Ishikawa (cell line): ENCODE measurements around the gene WDR81.

ENCODE experiments used
- CEBPB ChIP-seq: IDR thresholded peaks from 2 replicates; pipeline ENCODE4 v1.6.1; 2012
- CREB1 ChIP-seq: IDR thresholded peaks from 2 replicates; pipeline ENCODE4 v1.6.1; 2012; ENCODE audit warnings: low read depth
- EP300 ChIP-seq: IDR thresholded peaks from 2 replicates; pipeline ENCODE4 v1.6.1; 2012; ENCODE audit warnings: borderline replicate concordance
- FOXM1 ChIP-seq: IDR thresholded peaks from 2 replicates; pipeline ENCODE4 v1.6.1; 2012; ENCODE audit warnings: low read depth, borderline replicate concordance
- MAX ChIP-seq: IDR thresholded peaks from 2 replicates; pipeline ENCODE4 v1.6.1; 2012
- NFIC ChIP-seq: IDR thresholded peaks from 2 replicates; pipeline ENCODE4 v1.6.1; 2012
- RAD21 ChIP-seq: IDR thresholded peaks from 2 replicates; pipeline ENCODE4 v1.6.1; 2012; ENCODE audit warnings: low read depth
- REST ChIP-seq: IDR thresholded peaks from 2 replicates; pipeline ENCODE4 v1.6.1; 2012; ENCODE audit warnings: low read depth, mild to moderate bottlenecking
- TAF1 ChIP-seq: IDR thresholded peaks from 2 replicates; pipeline ENCODE4 v1.6.1; 2012; ENCODE audit warnings: low read depth, mild to moderate bottlenecking
- TCF12 ChIP-seq: IDR thresholded peaks from 2 replicates; pipeline ENCODE4 v1.6.1; 2012; ENCODE audit warnings: low read depth
- YY1 ChIP-seq: IDR thresholded peaks from 2 replicates; pipeline ENCODE4 v1.6.1; 2012; ENCODE audit warnings: low read depth
- ZBTB7A ChIP-seq: IDR thresholded peaks from 2 replicates; pipeline ENCODE4 v1.6.1; 2012; ENCODE audit warnings: low read depth

DNA sequence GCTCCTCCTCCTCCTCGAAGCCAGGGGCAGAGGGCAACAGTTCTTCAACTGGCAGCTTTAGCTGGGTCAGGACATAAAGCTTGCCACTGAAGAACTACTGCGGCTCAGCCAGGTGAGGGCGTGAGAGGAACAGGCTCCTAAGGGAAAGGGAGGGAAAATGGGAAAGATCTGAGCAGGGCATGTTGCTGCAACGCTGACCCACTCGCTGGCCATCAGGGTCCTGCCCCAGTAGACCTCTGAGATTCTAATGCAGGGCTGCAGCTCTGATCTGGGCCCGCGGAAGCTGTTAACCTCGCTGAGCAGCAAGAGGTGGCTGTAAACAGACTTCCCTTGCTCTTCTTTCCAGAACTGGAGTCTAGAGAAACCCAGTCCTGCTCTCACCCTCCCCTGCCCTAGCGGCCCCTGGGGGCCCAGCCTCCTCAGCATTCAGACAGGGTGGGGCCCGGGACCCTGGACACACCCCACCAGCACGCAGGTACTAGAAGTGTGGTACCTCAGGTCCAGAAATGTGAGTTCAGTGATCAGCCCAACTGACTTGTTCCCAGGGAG is 10.6 kb upstream of the WDR81 start:
- TF ChIP-seq MAX (no peak), REST (no peak), CREB1 (no peak), TAF1 (no peak), YY1 (no peak), RAD21 (peak; percentile 55), EP300 (no peak), CEBPB (no peak), TCF12 (no peak), ZBTB7A (no peak), NFIC (no peak), FOXM1 (no peak)
